Nephron progenitor cell (in vitro differentiated cells): ENCODE measurements around the gene HES5.

ENCODE experiments used
- DNase-seq: peaks from one replicate; pipeline ENCODE4 v3.0.0; 2021
- H3K27ac Mint-ChIP-seq: 2 replicates; pipeline ENCODE4 v1.8.0; 2021; ENCODE audit warnings: mild to moderate bottlenecking, moderate library complexity, mixed read lengths
- H3K27me3 Mint-ChIP-seq: 2 replicates; pipeline ENCODE4 v1.8.0; 2021; ENCODE audit warnings: mild to moderate bottlenecking, low read depth, mixed read lengths; ENCODE audit not compliant: poor library complexity
- H3K36me3 Mint-ChIP-seq: 2 replicates; pipeline ENCODE4 v1.8.0; 2021; ENCODE audit warnings: low read depth, mixed read lengths
- H3K4me1 Mint-ChIP-seq: 2 replicates; pipeline ENCODE4 v1.8.0; 2021; ENCODE audit warnings: mixed read lengths
- H3K4me3 Mint-ChIP-seq: 2 replicates; pipeline ENCODE4 v1.8.0; 2021; ENCODE audit warnings: mild to moderate bottlenecking, moderate library complexity, mixed read lengths
- H3K9me3 Mint-ChIP-seq: 2 replicates; pipeline ENCODE4 v1.8.0; 2021; ENCODE audit warnings: mild to moderate bottlenecking, moderate library complexity, mixed read lengths
- TF ChIP-seq, protein P1 (sequence below): fragments of 200-600 bp; sonication (generic); IDR thresholded peaks from 2 replicates; pipeline ENCODE4 v1.5.0; 2021; ENCODE audit warnings: antibody characterized with exemption

The HES5 gene

DNA sequence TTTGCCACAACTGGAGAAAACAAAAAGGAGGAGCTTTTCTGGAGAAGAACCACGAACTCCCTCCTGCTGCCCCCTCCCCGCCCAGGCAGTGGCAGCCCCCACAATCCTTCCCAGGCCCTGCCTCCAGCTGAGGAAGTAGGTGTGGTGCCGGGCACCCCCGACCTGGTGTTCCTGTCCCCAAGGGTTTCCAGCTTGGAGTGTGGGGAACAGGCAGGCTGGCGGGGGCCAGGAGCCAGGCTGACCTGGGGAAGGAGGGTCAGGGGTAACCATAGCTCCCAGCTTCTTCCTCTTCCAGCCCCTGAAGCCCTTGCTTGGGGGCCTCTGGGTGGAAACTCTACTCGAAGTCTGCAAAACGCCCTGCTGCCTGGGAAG, 4.2 kb upstream of the HES5 start:
- Mint-ChIP-seq H3K9me3 (peaks cover 4% of the 10 kb centered on the region), H3K4me1 (peaks cover 31% of the 10 kb centered on the region), H3K36me3 (no peaks in the 10 kb centered on the region), H3K27ac (no peak overlapping the region), H3K4me3 (no peak overlapping the region), H3K27me3 (peaks cover 83% of the 10 kb centered on the region)
- DNase-seq, result no peak
- TF ChIP-seq, protein P1, sequence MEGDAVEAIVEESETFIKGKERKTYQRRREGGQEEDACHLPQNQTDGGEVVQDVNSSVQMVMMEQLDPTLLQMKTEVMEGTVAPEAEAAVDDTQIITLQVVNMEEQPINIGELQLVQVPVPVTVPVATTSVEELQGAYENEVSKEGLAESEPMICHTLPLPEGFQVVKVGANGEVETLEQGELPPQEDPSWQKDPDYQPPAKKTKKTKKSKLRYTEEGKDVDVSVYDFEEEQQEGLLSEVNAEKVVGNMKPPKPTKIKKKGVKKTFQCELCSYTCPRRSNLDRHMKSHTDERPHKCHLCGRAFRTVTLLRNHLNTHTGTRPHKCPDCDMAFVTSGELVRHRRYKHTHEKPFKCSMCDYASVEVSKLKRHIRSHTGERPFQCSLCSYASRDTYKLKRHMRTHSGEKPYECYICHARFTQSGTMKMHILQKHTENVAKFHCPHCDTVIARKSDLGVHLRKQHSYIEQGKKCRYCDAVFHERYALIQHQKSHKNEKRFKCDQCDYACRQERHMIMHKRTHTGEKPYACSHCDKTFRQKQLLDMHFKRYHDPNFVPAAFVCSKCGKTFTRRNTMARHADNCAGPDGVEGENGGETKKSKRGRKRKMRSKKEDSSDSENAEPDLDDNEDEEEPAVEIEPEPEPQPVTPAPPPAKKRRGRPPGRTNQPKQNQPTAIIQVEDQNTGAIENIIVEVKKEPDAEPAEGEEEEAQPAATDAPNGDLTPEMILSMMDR, result no peak

DNA sequence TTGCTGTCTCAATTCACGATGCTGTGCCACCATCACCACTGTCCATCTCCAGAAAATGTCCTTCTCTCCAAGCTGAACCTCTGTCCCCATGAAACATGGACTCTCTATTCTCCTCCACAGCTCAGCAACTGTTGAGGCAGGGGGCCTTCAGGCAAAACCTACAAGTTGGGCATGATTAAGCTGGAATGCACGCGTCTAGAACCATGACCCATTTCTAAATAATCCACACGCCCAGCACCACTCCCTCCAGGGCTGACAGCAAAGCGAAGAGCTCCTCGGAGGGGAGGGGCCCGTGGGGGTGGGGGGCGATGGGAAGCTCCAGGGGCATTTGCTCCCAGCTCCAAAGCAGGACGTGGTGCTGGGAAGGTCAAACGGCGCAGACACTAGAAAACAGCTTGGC, 3.3 kb upstream of the HES5 start:
- Mint-ChIP-seq H3K27me3 (peaks cover 83% of the 10 kb centered on the region), H3K27ac (no peak overlapping the region), H3K9me3 (peaks cover 1% of the 10 kb centered on the region), H3K4me3 (no peak overlapping the region), H3K4me1 (peaks cover 31% of the 10 kb centered on the region), H3K36me3 (no peaks in the 10 kb centered on the region)
- TF ChIP-seq, protein P1, result no peak
- no peak for DNase-seq

DNA sequence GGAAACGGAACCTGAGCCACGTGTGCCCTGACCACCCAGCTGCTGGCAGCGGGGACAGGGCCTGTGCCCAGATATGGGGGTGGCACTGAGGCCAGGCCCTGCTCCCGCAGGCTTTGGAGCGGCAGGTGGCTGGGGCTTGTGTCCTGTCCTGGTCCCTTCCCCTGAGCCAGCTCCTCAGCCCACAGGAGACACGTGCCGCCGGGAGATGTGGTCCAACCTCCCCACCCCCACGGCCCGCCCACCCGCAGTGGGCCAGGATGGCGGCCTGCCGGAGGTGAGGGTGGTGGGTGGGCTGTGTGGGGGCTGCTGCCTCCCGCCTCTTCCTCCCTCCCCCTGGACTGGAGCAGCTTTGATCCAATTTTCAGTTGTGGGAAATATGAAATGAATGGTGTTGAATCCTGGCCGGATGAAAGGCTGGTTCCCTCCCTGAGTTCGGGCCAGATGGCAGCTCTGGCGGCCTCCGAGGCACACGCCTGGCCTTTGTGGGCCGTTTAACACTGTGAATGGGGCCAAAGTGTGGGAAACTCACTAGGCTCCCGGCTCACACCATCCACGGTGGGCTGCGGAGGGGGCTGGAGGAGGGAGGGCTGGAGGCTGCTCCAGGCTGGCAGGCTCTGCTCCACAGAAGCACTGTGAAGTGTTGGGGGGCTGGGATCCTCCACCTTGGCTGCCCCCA, 2.6 kb upstream of the HES5 start:
- peaks cover 85% of the 10 kb centered on the region for H3K27me3 Mint-ChIP-seq
- H3K4me3 Mint-ChIP-seq, result no peak overlapping the region
- no peaks in the 10 kb centered on the region for H3K9me3 Mint-ChIP-seq
- no peaks in the 10 kb centered on the region for H3K36me3 Mint-ChIP-seq
- DNase-seq, result no peak
- TF ChIP-seq, protein P1, result no peak
- no peak overlapping the region for H3K27ac Mint-ChIP-seq
- H3K4me1 Mint-ChIP-seq, result peaks cover 31% of the 10 kb centered on the region

GRCh38 chr1:2530513-2531361, 674 bp upstream of the HES5 start:
- H3K9me3 Mint-ChIP-seq, result no peaks in the 10 kb centered on the region
- H3K27ac Mint-ChIP-seq, result no peak overlapping the region
- no peak overlapping the region for H3K4me3 Mint-ChIP-seq
- H3K4me1 Mint-ChIP-seq, result peaks cover 29% of the 10 kb centered on the region
- peaks cover 86% of the 10 kb centered on the region for H3K27me3 Mint-ChIP-seq
- no peak for DNase-seq
- TF ChIP-seq, protein P1, result no peak
- H3K36me3 Mint-ChIP-seq, result no peaks in the 10 kb centered on the region

DNA sequence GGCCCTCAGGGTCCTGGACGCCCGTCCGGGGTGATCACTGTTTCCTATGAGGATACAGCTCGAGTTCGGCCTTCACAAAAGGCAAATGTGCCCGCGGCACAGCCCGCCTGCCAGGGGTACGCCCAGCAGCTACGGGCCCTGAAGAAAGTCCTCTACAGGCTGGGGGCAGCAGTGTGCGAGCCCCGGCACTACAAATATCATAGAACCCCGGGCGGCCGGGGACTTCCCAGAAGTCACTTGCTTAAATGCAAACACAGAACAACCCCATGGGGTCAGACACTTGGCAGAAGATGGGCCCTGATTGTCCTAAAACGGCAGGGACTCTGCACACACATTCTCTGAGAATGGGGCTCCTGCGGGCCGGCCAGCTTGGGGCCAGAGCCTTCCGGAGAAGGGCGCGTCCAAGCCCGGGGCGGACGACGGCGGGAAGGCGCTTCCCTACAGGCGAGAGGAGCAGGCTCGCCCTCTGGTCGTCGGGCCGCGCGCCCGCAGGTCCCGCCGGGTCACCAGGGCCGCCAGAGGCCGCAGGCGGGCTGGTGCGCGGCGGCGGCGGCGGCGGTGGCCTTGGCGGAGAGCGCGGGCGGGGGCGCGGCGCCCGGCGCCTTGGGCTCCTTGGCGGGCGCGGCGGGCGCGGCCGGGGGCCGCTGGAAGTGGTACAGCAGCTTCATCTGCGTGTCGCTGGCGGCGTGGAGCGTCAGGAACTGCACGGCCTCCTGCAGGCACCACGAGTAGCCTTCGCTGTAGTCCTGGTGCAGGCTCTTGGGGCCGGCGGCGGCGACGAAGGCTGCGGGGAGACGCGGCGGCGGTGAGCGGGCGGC, 888 bp downstream of the HES5 start:
- no peaks in the 10 kb centered on the region for H3K9me3 Mint-ChIP-seq
- H3K4me1 Mint-ChIP-seq, result peaks cover 30% of the 10 kb centered on the region
- peaks cover 71% of the 10 kb centered on the region for H3K27me3 Mint-ChIP-seq
- TF ChIP-seq, protein P1, result no peak
- H3K27ac Mint-ChIP-seq, result no peak overlapping the region
- no peaks in the 10 kb centered on the region for H3K36me3 Mint-ChIP-seq
- H3K4me3 Mint-ChIP-seq, result no peak overlapping the region
- DNase-seq, result peak; percentile 75
